Jurkat, Clone E6-1 (cell line): Measurements from ENCODE around the gene PTGES2. TPM values are rescaled to one million over a fixed set of nuclear protein-coding genes. Genes with fewer than 3 reads are reported as not detected.

Experiments
- DNase-seq: peaks from one replicate; pipeline ENCODE4 v3.0.0-alpha.2; 2011; ENCODE audit warnings: low read depth, low spot score
- H3K4me3 ChIP-seq: 2 replicates; pipeline ENCODE4 v1.5.1; 2011; ENCODE audit warnings: mild to moderate bottlenecking, low read length, control low read depth, moderate library complexity
- polyA plus RNA-seq: library from polyadenylated mRNA; unstranded; fragments of >200 nt; gene quantifications from one replicate; pipeline ENCODE4 v1.2.1, GENCODE V29; 2012; ENCODE audit warnings: missing spikeins; ENCODE audit not compliant: insufficient read length, insufficient read depth

PTGES2 gene
- 89.3 TPM for polyA plus RNA-seq

GRCh38 chr9:128127568-128127989, at the start of gene PTGES2:
Gene PTGES2 (minus strand): TSS chr9:128127729. CDS start chr9:128127717, 12 bp downstream.
- DNase-seq, result peak; percentile 61
- peak within 1 kb of the TSS; percentile 91 for H3K4me3 ChIP-seq

GRCh38 chr9:128175726-128176125, 48.2 kb upstream of the PTGES2 start:
- no peak for DNase-seq
- H3K4me3 ChIP-seq, result no peak overlapping the region

GRCh38 chr9:128175102-128175563, 47.6 kb upstream of the PTGES2 start:
- H3K4me3 ChIP-seq, result no peak overlapping the region
- no peak for DNase-seq

- H3K4me3 ChIP-seq, result no peak overlapping the region
- no peak for DNase-seq
Observed at GRCh38 chr9:128174062-128174461, 46.5 kb upstream of the PTGES2 start.

GRCh38 chr9:128169925-128170324, 42.4 kb upstream of the PTGES2 start:
- DNase-seq, result no peak
- H3K4me3 ChIP-seq, result no peak overlapping the region

- no peak overlapping the region for H3K4me3 ChIP-seq
- DNase-seq, result no peak
Observed at GRCh38 chr9:128169492-128169891, 42.0 kb upstream of the PTGES2 start.

GRCh38 chr9:128168731-128169308, 41.3 kb upstream of the PTGES2 start:
- DNase-seq, result no peak
- no peak overlapping the region for H3K4me3 ChIP-seq

GRCh38 chr9:128167209-128167608, 39.7 kb upstream of the PTGES2 start:
- no peak overlapping the region for H3K4me3 ChIP-seq
- no peak for DNase-seq

GRCh38 chr9:128166169-128166568, 38.6 kb upstream of the PTGES2 start:
- DNase-seq, result no peak
- no peak overlapping the region for H3K4me3 ChIP-seq

GRCh38 chr9:128164307-128164885, 36.9 kb upstream of the PTGES2 start:
- DNase-seq, result no peak
- H3K4me3 ChIP-seq, result no peak overlapping the region

- no peak overlapping the region for H3K4me3 ChIP-seq
- no peak for DNase-seq
Observed at GRCh38 chr9:128163523-128164306, 36.2 kb upstream of the PTGES2 start.

- no peak for DNase-seq
Observed at GRCh38 chr9:128163027-128163515, 35.5 kb upstream of the PTGES2 start.

GRCh38 chr9:128162215-128163026, 34.9 kb upstream of the PTGES2 start:
- no peak for DNase-seq
- no peak overlapping the region for H3K4me3 ChIP-seq

More at GRCh38 chr9:128163027-128163515, 35.5 kb upstream of the PTGES2 start:
- no peak overlapping the region for H3K4me3 ChIP-seq

GRCh38 chr9:128161215-128161902, 33.8 kb upstream of the PTGES2 start:
- peak overlapping the region; percentile 95 for H3K4me3 ChIP-seq
- DNase-seq, result no peak

- H3K4me3 ChIP-seq, result peak overlapping the region; percentile 95
- DNase-seq, result no peak
Observed at GRCh38 chr9:128160603-128160987, 33.1 kb upstream of the PTGES2 start.

- DNase-seq, result peak; percentile 81
Observed at GRCh38 chr9:128159784-128160602, 32.5 kb upstream of the PTGES2 start, which contains the start of gene BBLN. Gene BBLN (plus strand): TSS chr9:128160265. CDS start chr9:128160408, 143 bp downstream.

GRCh38 chr9:128159522-128159783, 31.9 kb upstream of the PTGES2 start:
- peak; percentile 58 for DNase-seq
- peak overlapping the region; percentile 57 for H3K4me3 ChIP-seq

More at GRCh38 chr9:128159784-128160602, 32.5 kb upstream of the PTGES2 start, which contains the start of gene BBLN:
- peak within 1 kb of the TSS; percentile 95 for H3K4me3 ChIP-seq
